GM18907 (cell line): Measurements from ENCODE around the gene EGFR.

ENCODE experiments used
- ATAC-seq: cut with Tn5 transposase; IDR thresholded peaks from one replicate; pipeline ENCODE4 v1.9.1; 2021; ENCODE audit warnings: mild to moderate bottlenecking, moderate library complexity; ENCODE audit not compliant: unreplicated experiment

EGFR gene

DNA sequence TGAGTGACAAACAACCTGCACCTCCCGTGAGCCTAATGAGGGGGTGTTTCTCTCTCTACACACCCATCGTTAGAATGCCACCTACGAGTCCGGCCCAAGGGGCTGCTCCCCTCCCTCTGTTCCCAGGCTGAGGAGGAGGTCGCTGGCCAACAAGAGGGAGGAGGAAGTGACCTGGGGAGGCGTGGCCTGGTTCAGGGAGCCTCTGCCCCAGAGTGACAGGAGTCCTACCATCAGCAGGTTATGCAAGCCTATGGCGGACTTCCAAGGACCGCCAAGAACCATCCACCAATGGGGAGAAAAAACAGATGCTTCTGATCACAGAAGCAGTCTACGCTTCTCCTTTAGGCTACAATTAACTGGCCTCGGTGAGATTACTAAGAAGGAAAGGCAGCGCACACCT lies 12.3 kb upstream of the EGFR start:
- no peak for ATAC-seq

DNA sequence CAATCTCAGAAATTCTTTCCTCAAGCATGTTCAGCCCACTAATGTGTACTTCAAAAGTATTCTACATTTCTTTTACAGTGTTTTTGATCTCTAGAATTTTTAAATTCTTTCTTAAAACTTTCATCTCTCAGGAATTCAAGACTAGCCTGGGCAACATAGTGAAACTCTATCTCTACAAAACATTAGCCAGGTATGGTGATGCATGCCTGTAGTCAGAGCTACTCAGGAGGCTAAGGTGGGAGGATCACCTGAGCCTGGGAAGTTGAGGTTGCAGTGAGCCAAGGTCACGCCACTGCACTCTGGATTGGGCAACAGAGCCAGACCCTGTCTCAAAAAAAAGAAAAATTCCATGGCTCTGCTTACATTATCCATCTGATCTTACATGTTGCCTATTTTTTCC lies 5.0 kb upstream of the EGFR start:
- ATAC-seq = no peak

DNA sequence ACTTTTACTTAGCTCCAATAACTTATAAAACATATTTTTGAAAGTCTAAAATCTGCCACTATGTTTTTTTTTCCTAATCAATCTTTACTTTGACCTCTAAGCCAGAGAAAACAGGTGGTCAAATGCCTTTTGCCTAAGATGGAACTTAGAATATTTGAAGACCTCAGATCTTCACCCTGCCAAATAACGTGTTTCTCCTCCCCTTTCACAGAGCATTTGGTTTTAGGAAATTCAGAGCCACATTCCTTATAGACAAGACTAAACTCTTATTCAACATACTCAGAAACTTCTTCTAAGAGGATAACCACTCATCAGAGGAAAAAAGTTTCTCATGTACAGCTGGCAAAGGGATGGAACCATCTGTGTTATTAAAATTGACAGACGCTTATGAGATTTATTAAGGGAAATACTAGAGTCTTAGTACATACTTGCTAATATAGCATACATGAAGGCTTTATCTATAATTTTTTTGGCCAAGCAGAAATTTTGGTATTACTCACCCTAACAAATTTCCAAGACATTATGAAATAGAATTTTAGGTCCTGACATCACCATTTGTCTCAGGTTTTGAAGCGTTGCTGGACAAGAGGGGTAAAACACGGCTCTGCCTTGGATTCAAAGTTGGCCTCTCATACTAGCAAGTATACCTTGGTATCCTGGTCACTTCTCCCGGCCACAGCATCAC lies 2.6 kb upstream of the EGFR start:
- ATAC-seq = no peak

DNA sequence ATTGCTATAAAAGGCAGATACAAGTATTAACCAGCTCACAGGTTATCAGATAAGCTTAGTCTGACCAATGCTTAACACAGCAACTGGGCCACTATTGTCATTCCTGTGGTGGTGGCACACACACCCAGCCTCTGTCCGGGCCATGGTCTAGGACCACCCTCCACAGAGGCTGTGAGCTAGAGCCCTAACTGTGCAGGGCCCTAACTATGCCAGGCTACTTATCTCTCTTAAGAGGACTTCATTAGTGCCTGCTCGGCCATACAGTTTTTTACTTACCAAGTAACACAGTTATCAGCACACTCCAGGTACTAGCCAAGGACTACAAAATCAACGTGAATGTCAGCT lies 2.1 kb upstream of the EGFR start:
- ATAC-seq = no peak

DNA sequence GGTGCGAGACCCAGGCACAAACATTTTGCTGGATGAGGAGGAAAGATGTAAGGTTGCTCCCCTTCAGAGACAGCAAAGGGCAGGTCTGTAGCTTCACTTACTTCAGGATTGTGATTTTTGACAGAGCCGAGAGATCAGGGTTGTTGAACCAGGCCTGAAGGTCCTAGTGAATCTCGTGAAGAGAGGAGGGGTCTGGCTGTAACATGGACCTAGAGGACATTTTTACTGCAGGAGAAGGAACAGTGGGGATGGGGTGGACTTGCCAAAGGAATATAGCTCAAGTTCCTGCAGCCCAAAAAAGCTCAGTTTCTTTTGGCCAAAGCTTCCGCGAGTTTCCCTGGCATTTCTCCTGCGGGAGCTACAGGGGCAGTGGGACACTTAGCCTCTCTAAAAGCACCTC lies 976 bp upstream of the EGFR start:
- ATAC-seq = no peak

DNA sequence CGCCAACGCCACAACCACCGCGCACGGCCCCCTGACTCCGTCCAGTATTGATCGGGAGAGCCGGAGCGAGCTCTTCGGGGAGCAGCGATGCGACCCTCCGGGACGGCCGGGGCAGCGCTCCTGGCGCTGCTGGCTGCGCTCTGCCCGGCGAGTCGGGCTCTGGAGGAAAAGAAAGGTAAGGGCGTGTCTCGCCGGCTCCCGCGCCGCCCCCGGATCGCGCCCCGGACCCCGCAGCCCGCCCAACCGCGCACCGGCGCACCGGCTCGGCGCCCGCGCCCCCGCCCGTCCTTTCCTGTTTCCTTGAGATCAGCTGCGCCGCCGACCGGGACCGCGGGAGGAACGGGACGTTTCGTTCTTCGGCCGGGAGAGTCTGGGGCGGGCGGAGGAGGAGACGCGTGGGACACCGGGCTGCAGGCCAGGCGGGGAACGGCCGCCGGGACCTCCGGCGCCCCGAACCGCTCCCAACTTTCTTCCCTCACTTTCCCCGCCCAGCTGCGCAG lies 424 bp downstream of the EGFR start:
- ATAC-seq = no peak

DNA sequence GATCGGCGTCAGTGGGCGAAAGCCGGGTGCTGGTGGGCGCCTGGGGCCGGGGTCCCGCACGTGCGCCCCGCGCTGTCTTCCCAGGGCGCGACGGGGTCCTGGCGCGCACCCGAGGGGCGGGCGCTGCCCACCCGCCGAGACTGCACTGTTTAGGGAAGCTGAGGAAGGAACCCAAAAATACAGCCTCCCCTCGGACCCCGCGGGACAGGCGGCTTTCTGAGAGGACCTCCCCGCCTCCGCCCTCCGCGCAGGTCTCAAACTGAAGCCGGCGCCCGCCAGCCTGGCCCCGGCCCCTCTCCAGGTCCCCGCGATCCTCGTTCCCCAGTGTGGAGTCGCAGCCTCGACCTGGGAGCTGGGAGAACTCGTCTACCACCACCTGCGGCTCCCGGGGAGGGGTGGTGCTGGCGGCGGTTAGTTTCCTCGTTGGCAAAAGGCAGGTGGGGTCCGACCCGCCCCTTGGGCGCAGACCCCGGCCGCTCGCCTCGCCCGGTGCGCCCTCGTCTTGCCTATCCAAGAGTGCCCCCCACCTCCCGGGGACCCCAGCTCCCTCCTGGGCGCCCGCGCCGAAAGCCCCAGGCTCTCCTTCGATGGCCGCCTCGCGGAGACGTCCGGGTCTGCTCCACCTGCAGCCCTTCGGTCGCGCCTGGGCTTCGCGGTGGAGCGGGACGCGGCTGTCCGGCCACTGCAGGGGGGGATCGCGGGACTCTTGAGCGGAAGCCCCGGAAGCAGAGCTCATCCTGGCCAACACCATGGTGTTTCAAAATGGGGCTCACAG lies 1.1 kb downstream of the EGFR start:
- no peak for ATAC-seq

DNA sequence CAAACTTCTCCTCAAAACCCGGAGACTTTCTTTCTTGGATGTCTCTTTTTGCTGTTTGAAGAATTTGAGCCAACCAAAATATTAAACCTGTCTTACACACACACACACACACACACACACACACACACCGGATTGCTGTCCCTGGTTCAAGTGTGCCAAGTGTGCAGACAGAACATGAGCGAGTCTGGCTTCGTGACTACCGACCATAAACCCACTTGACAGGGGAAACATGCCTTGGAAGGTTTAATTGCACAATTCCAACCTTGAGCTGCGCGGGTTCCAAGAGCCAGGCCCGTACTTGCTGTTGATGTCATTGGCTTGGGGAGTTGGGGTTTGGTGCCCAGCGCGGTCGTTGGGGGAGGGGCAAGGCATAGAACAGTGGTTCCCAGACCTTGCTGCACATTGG lies 1.7 kb downstream of the EGFR start:
- no peak for ATAC-seq

DNA sequence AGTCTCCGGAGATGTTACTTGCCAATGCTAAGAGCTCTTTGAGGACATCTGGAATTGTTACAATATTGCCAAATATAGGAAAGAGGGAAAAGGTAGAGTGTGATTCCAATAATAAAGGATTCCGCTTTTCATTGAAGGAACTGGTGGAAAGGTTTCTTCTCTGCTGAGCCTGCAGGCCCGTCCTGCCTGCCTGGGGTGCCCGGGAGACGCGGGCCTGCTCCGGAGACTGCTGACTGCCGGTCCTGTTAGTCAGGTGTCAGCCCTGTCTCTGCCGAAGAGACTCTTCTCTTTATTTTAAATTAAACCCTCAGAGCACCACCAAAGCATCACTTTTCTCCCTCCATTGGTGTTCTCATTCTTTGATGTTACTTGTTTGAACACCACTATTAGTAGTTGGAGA lies 2.2 kb downstream of the EGFR start:
- ATAC-seq = no peak

DNA sequence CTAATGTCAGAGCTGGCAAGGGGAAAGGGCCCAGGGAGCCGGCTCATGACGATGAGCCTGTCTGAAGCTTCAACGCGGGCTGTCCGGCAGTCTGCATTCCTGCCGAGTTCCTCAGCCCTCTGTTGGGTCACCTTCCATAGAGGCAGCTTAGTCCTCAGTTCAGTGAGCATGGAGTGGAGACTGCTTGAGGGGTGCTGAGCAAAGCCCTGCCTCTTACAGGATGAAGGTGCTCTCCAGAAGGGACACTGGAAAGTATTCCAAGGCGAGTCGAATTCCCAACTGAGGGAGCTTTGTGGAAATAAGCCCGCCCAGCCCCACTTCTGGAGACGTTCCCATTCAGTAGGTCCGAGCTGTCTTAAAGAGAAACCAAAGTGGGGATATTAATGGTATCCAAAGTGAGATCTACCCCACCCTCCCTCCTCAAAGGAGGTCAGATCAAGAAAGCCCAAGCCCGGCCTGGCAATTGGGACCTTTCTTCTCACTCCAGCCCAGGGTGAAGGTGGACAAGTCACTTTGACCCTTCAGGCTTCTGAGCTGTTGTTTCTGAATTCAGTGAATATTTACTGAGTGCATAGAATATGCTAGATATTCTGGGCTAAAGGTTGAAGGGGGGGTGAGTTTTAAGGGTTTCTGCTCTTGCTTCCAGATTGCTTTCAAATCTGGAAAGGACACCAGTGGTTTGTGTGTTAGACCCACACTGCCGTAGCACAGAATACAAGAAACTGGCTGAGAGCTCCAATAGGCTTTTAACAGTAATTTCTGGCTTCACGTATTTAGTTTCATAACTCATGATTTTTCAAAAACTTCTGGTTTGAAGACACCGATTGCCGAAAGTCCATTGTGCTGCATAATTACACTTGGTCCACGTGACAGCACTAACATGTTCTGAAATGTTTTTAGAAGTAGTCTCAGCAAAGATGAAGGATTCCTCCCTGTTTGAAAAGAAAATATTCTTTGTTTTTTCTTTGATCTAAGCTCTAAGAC lies 3.5 kb downstream of the EGFR start:
- ATAC-seq = no peak

DNA sequence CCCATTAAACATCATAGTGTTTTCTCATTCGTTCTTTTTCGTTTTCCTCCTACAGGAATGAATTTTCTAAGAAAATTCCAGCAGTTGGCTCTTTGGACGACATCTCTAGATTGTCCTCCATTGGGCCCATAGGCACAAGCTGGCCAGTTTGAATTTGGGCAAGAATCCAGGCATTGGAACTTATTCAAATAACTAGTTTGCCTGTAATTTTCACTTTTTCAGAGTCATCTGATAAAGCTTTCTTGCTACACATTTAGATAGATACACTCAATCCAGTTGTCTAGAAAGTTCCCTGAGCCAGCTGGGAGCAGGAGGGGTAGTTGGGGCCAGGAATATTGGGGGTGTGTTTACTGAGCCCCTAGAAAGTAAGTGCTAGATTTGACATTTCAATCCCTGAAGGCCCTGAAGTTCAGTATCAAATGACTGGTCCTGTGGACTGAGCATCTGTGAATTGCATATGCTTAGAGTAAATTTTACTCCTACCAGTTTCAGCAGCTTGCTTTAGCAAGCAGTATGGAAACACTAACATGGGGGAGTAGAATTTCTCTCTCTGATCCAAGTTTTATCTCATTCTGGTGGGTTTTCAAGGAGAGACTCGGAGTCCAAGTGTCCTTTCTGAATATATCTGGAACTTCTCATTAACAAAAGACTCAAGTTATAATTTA lies 5.2 kb downstream of the EGFR start:
- no peak for ATAC-seq

DNA sequence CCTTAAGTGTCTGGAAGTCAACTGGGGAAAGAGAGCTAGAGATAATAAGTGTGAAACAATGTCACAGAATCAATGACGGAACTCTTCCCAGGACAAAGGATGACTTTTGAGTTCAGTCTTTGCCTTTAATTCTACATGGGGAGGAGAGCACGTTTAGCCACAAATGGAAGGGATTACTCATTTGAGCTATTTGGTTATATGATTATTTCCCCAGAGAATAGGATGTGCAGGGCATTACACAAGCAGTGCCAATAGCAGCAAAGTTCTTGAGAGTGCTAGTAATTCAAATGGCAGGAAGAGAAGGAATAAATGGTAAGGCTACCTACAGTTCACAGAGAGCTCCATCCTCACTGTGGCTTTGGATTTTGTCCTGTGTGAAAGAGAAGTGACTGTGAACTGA lies 6.0 kb downstream of the EGFR start:
- ATAC-seq = no peak

DNA sequence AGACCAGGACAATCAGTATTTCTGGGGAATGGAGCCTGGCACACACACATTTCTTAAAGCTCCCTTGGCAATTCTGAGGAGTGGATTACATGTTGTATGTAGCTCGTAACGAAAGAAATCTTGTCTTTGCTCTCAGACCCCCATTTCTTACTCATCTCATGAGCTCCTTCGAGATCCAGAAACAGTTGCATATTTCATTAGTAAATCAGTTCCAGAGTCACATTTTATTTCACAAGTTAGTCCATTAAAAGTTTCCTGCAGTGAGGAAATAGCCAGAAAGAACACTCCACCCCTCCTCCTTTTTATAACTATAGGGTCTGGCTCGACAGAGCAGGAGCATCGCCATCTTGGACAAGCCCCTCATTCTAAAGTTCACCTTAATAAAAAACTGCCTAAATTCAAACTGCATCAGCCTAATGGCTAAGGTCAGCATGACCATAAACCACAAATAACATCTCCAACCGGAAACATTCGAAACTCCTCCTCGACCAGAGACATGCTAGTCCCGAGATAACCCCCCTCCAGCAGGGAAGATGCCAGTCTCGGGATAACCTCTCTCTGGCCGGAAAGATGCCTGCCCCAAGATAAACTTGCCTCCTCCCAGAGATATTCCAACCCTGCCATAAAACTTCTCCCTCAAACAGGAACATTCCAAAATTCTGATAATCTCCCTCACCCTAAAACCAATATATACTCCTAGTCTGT lies 7.4 kb downstream of the EGFR start:
- no peak for ATAC-seq

DNA sequence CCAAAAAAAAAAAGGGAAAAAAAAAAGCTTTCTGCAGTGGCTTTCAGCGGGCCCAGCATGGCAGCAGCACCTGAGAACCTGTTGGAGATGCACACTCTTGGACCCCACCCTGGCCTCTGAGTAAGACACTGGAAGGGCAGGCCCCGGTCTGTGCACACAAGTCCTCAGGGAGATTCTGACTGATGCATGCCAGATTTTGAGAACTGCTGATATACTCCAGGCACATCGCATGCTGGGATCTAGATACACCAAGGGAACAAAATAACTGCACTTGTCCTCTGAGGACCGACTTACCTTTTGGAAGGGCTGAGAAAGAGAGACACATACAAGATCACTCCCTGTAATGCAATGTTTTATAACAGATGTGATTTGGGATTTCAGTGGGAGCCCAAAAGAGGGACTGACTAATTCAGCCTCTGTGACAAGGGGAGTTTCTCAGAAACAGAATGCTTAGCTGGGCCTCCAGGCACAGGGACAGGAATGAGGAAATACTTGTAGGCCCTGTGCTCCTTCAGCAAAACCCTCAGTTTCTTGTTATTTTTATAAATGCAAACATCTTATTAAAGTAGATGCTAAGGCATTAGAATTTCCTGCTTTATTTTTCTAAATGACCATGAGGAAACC lies 8.2 kb downstream of the EGFR start:
- no peak for ATAC-seq

DNA sequence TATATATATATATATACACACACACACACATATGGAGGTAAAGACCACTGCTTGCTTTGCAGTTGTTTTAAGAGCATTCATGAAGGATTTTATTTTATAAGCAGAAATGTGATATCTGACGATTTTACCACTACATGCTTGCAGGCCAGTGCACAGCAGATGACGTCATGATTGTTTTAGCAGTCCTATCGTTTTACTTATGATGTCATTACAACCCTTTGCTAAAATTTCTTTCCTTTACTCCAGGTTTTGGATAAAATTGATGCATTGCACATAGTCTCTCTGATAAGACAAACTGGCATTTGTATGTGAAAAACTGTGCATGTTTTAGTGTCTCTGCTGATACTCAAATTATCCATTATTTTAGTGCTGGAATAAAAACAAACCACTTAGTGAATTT lies 9.2 kb downstream of the EGFR start:
- ATAC-seq = no peak

DNA sequence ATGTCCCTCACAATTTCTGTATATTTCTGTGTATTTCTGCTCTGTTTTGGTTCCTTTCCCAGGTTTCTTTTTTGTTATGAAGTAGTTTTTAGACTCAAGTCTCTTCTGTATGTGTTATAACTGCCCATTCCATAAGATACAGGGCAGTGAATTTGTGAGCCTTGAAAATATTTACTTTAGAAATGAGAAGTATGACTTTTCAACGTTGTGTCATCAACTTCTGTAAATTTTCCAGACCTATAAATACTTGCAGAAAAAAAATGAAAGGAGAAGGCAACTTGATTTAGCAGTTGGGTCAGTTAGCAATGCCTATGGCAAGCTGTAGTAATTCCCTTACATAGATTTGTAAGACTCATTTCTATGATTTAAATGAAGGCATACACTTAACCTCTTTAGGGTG lies 11.5 kb downstream of the EGFR start:
- no peak for ATAC-seq

DNA sequence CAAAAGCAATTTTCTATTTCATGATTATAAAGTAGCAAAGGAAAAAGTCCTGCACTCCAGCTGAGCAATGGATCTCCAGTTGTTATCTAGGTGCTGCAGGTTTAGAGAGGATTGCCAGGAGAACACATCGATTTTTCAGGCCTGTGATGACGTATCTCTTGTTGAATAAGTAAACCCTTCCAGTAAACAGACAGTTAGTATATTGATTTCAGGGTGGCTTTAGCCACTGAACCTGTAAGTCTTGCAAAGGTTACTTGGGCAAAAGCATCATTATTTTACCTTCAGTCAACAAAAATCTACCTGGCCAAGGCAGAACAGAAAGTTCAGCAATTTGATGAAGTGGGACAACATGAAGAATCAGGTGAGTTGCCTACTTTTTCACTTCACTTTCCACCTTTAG lies 12.3 kb downstream of the EGFR start:
- no peak for ATAC-seq

DNA sequence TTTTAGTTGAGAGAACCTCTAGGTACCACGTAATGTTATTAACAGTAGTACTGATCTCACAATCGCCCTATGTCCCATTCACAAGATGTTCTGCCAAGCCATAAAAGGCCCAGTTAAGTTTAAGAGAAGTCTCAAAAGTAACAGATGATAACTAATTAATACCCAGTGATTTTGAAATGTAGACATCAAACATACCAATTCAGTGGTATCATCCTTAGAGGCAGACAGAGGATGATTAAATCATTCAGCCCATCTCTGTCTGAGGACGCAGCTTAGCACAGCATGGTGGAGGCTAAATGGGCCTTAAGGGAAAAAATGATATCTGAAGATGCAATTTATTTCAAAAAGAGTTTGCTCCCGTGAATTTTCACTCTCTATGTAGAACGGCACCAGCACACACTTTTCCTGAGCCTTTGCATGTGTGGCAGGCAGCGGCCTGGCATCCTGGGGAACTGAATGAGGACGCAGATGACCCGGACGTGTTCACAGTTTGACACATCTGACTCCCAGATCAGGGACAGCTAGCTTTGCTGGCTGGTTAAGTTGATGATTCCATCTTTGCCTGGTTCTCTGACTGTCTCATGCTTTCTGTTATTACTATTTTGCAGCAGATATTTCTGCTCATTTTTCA lies 13.4 kb downstream of the EGFR start:
- ATAC-seq = no peak

DNA sequence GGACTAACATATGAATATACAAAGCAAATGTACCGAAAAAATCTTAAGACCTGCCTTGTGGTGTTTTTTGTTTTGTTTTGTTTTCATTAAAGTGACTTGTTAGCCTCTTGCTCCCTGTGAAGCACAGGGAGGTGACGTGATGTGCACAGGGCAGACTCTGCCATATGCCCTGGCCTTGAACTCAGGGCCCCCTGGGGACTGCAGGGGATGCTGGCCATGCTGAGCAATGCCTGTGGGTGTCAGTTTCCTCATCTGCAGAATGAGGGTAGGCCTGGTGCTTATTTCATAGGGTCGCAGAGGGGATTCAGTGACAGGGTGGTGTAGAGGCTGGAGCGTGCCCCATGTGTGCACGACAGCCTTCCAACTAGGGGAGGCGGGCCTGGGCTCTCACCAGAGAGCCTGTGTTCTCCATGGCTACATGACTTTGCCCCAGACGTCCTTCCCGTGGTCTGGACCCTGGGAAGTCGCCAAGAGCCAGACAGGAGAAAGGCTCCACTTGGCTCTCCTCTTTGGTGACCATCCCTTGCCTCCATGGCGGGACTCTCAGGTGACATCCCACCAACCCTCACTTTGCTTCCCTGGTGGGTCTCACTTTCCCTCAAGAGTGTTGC lies 14.5 kb downstream of the EGFR start:
- ATAC-seq = no peak
